K562 (cell line): ENCODE measurements around the gene KNL1. TPM values are rescaled to one million over a fixed set of nuclear protein-coding genes. Genes with fewer than 3 reads are reported as not detected.

Experiments used
- CCAR2 ChIP-seq: fragments of 200-400 bp; formaldehyde crosslinking; IDR thresholded peaks from 2 replicates; pipeline ENCODE4 v1.6.1; 2017; ENCODE audit warnings: mild to moderate bottlenecking, low read depth, low read length
- CHCHD3 ChIP-seq: fragments of 250-450 bp; sonication (Bioruptor Pico); IDR thresholded peaks from 2 replicates; pipeline ENCODE4 v2.1.2; 2022; ENCODE audit warnings: mild to moderate bottlenecking
- E2F6 ChIP-seq, 2 experiments: IDR thresholded peaks; 2 replicates each; pipeline ENCODE4 v1.6.1; 2011; ENCODE audit warnings: borderline replicate concordance in 1 of 2, control low read depth in 1 of 2, low read depth in 1 of 2, low read length in 1 of 2, mild to moderate bottlenecking in 1 of 2, mixed read lengths in 1 of 2, moderate library complexity in 1 of 2; ENCODE audit not compliant: insufficient read depth in 1 of 2, insufficient read length in 1 of 2, poor library complexity in 1 of 2, severe bottlenecking in 1 of 2; ENCODE audit errors: extremely low read depth in 1 of 2
- HDAC1 ChIP-seq, 2 experiments: fragments of 450-650 bp; IDR thresholded peaks; 2 replicates each; pipeline ENCODE4 v1.6.1; 2016 to 2017; ENCODE audit warnings: inconsistent platforms in 1 of 2, mild to moderate bottlenecking in 1 of 2, moderate library complexity in 1 of 2
- HMG20B ChIP-seq: fragments of 250-450 bp; sonication (Bioruptor Pico); IDR thresholded peaks from 2 replicates; pipeline ENCODE4 v1.5.0; 2021; ENCODE audit warnings: mild to moderate bottlenecking
- KLF13 ChIP-seq: fragments of 450-650 bp; IDR thresholded peaks from 2 replicates; pipeline ENCODE4 v1.6.1; 2016; ENCODE audit warnings: missing genetic modification characterization, low read depth, mild to moderate bottlenecking, missing compliant biosample characterization, moderate library complexity, borderline replicate concordance
- MIER1 ChIP-seq: fragments of 450-650 bp; IDR thresholded peaks from 2 replicates; pipeline ENCODE4 v1.6.1; 2016; ENCODE audit warnings: antibody characterized with exemption, mild to moderate bottlenecking, low read depth
- NFIC ChIP-seq: fragments of 450-650 bp; IDR thresholded peaks from 2 replicates; pipeline ENCODE4 v1.6.1; 2017; ENCODE audit warnings: mild to moderate bottlenecking, inconsistent platforms
- NRF1 ChIP-seq, 2 experiments: fragments of 450-650 bp; IDR thresholded peaks in 1 of 2; conservative IDR thresholded peaks in 1 of 2; 2 replicates each; pipeline ENCODE4 v1.6.1; 2014; ENCODE audit warnings: mild to moderate bottlenecking in 2 of 2
- RB1 ChIP-seq: fragments of 450-650 bp; IDR thresholded peaks from 2 replicates; pipeline ENCODE4 v1.6.1; 2017; ENCODE audit warnings: low read depth, mild to moderate bottlenecking
- SMAD1 ChIP-seq: fragments of 150-350 bp; IDR thresholded peaks from 2 replicates; pipeline ENCODE4 v1.6.1; 2014; ENCODE audit warnings: low read length, low read depth; ENCODE audit not compliant: partially characterized antibody
- SMAD4 ChIP-seq: fragments of 250-450 bp; sonication (Bioruptor Pico); conservative IDR thresholded peaks from 2 replicates; pipeline ENCODE4 v1.8.0; 2021; ENCODE audit warnings: inconsistent platforms, mild to moderate bottlenecking, moderate library complexity
- SMARCC2 ChIP-seq: fragments of 450-650 bp; IDR thresholded peaks from 2 replicates; pipeline ENCODE4 v1.6.1; 2017; ENCODE audit warnings: antibody characterized with exemption, moderate library complexity, mild to moderate bottlenecking, low read depth
- ZBTB8A ChIP-seq: fragments of 450-650 bp; IDR thresholded peaks from 2 replicates; pipeline ENCODE4 v1.6.1; 2018; ENCODE audit warnings: mild to moderate bottlenecking, moderate library complexity; ENCODE audit not compliant: partially characterized antibody
- ZNF274 ChIP-seq: IDR thresholded peaks from 2 replicates; pipeline ENCODE4 v1.6.1; 2011; ENCODE audit warnings: low read depth, mild to moderate bottlenecking, low read length, moderate library complexity, borderline replicate concordance
- ZNF407 ChIP-seq: fragments of 450-650 bp; IDR thresholded peaks from 2 replicates; pipeline ENCODE4 v1.6.1; 2016; ENCODE audit warnings: low read depth
- polyA plus RNA-seq, 8 experiments: library from polyadenylated mRNA; depleted of rRNA in 4 of 8; stranded (reverse) in 5 of 8; unstranded in 3 of 8; fragments of >200 nt; fragmentation: Nextera tagmentation in 2 of 8; fragmentation: Illumina TruSeq in 1 of 8; extraction: Ambion mirVana in 2 of 8; extraction: Trizol in 1 of 8; gene quantifications; 2 replicates each; pipeline versions ENCODE4 v1.2.1 to v1.2.3, GENCODE V29; 2011 to 2014; ENCODE audit warnings: inconsistent platforms in 1 of 8, missing spikeins in 1 of 8
- total RNA-seq, 7 experiments: library from RNA; depleted of rRNA in 6 of 7; stranded (reverse); fragments of >200 nt in 6 of 7; fragmentation: Illumina TruSeq in 2 of 7; extraction: Trizol in 2 of 7; gene quantifications; 2 replicates each; pipeline versions ENCODE4 v1.2.1 to v1.2.3, GENCODE V29; 2011 to 2021; ENCODE audit warnings: low replicate concordance in 1 of 7

KNL1 gene
- total and polyA plus RNA-seq, 9 of the 15 experiments (the other 6 are each of a cell fraction or from before 2014, with no cell fraction given): 14.5 to 65.4 (median 34.6) TPM

GRCh38 chr15:40593588-40594428 lies at the start of gene KNL1 (continued):
- TF ChIP-seq ZNF407 (peak; percentile 82), CCAR2 (no peak), ZBTB8A (peak; percentile 97), NFIC (peak; percentile 87), KLF13 (peak; percentile 88), SMAD4 (CRISPR knock-in tag) (0 out of 2 replicates have a peak, but pooled peaks have one; percentile 15), RB1 (peak; percentile 91), HMG20B (no peak), E2F6 (IDR thresholded peaks at IDR 0.05; ENCODE audit: borderline replicate concordance in 1 of 2, extremely low read depth in 1 of 2, insufficient read depth in 1 of 2, insufficient read length in 1 of 2, low read depth in 1 of 2, low read length in 1 of 2, poor library complexity in 1 of 2, severe bottlenecking in 1 of 2) (peak in 1 of 2 experiments; percentile 20), HDAC1 (IDR thresholded peaks at IDR 0.05) (peak; percentile 93 to 96), NRF1 (conservative IDR thresholded peaks at IDR 0.05 in 1 of 2, IDR thresholded peaks at IDR 0.05 in 1 of 2) (peak; percentile 97), MIER1 (no peak), SMARCC2 (no peak), ZNF274 (no peak), SMAD1 (peak; percentile 78), CHCHD3 (0 out of 2 replicates have a peak, but pooled peaks have one; percentile 8)
